MM.1S (cell line): ENCODE measurements around the gene HEXIM1.

Source experiments
- DNase-seq: peaks from one replicate; pipeline ENCODE4 v3.0.0-alpha.2; 2015
- H2AFZ ChIP-seq: fragments of 300-600 bp; sonication (generic); 2 replicates; pipeline ENCODE4 v1.6.0; 2016; ENCODE audit warnings: antibody characterized with exemption, low read length
- H3F3A ChIP-seq: fragments of 300-600 bp; sonication (generic); 2 replicates; pipeline ENCODE4 v1.6.1; 2016; ENCODE audit warnings: mild to moderate bottlenecking, antibody characterized with exemption, low read length, moderate library complexity, mixed read lengths; ENCODE audit not compliant: insufficient read depth
- H3K27ac ChIP-seq: fragments of 300-600 bp; sonication (generic); 2 replicates; pipeline ENCODE4 v1.5.1; 2016; ENCODE audit warnings: mild to moderate bottlenecking, low read length
- H3K27me3 ChIP-seq: fragments of 300-600 bp; sonication (generic); replicated peaks from 2 replicates; pipeline ENCODE4 v1.6.0; 2016; ENCODE audit warnings: low read length; ENCODE audit not compliant: insufficient read depth
- H3K36me3 ChIP-seq: fragments of 300-600 bp; sonication (generic); replicated peaks from 2 replicates; pipeline ENCODE4 v1.6.1; 2016; ENCODE audit warnings: mild to moderate bottlenecking, low read length, mixed read lengths; ENCODE audit not compliant: insufficient read depth
- H3K4me1 ChIP-seq: fragments of 300-600 bp; sonication (generic); 2 replicates; pipeline ENCODE4 v1.6.1; 2016; ENCODE audit warnings: low read length, mixed read lengths
- H3K4me2 ChIP-seq: fragments of 300-600 bp; sonication (generic); 2 replicates; pipeline ENCODE4 v1.6.0; 2016; ENCODE audit warnings: low read depth, low read length
- H3K4me3 ChIP-seq: fragments of 300-600 bp; sonication (generic); 2 replicates; pipeline ENCODE4 v1.5.1; 2016; ENCODE audit warnings: low read length, mixed read lengths
- H3K79me2 ChIP-seq: fragments of 300-600 bp; sonication (generic); 2 replicates; pipeline ENCODE4 v1.6.1; 2016; ENCODE audit warnings: mixed run types, low read length, mixed read lengths
- H3K9ac ChIP-seq: fragments of 300-600 bp; sonication (generic); 2 replicates; pipeline ENCODE4 v1.6.1; 2016; ENCODE audit warnings: low read length, mixed read lengths
- H3K9me2 ChIP-seq: fragments of 300-600 bp; sonication (generic); replicated peaks from 2 replicates; pipeline ENCODE4 v1.6.1; 2016; ENCODE audit warnings: mild to moderate bottlenecking, low read length, mixed read lengths; ENCODE audit not compliant: insufficient read depth
- H3K9me3 ChIP-seq: fragments of 300-600 bp; sonication (generic); replicated peaks from 2 replicates; pipeline ENCODE4 v1.6.1; 2016; ENCODE audit warnings: mild to moderate bottlenecking, low read length, mixed read lengths; ENCODE audit not compliant: insufficient read depth
- H4K20me1 ChIP-seq: fragments of 300-600 bp; sonication (generic); 2 replicates; pipeline ENCODE4 v1.6.1; 2016; ENCODE audit warnings: mild to moderate bottlenecking, low read length, moderate library complexity, mixed read lengths; ENCODE audit not compliant: insufficient read depth
- EZH2 ChIP-seq: fragments of 300-600 bp; sonication (generic); optimal IDR thresholded peaks from 2 replicates; pipeline ENCODE3; 2017; ENCODE audit warnings: low read depth, mild to moderate bottlenecking, antibody characterized with exemption, low read length, mixed read lengths
- EZH2phosphoT487 ChIP-seq: fragments of 300-600 bp; sonication (generic); IDR thresholded peaks from 2 replicates; pipeline ENCODE4 v1.6.1; 2018; ENCODE audit warnings: antibody characterized with exemption, low read length
- TF ChIP-seq, protein P1 (sequence below): fragments of 300-600 bp; sonication (generic); IDR thresholded peaks from 2 replicates; pipeline ENCODE4 v1.5.1; 2016; ENCODE audit warnings: antibody characterized with exemption, low read length, mixed read lengths

HEXIM1 gene

GRCh38 chr17:45139533-45139920, 8.7 kb upstream of the HEXIM1 start:
- H3K27ac ChIP-seq, result no peak overlapping the region
- H3K27me3 ChIP-seq, result no peaks in the 10 kb centered on the region
- peaks cover 12% of the 10 kb centered on the region; the same call in 1 of the 2 replicates for H3K79me2 ChIP-seq
- H3K9me3 ChIP-seq, result no peaks in the 10 kb centered on the region
- no peak overlapping the region for H2AFZ ChIP-seq
- H3K36me3 ChIP-seq, result no peaks in the 10 kb centered on the region
- peaks cover 5% of the 10 kb centered on the region for H3K4me1 ChIP-seq
- H4K20me1 ChIP-seq, result no peaks in the 10 kb centered on the region
- DNase-seq, result no peak
- H3F3A ChIP-seq, result no peaks in the 10 kb centered on the region
- H3K4me2 ChIP-seq, result no peak overlapping the region
- H3K9me2 ChIP-seq, result no peaks in the 10 kb centered on the region
- no peak overlapping the region for H3K4me3 ChIP-seq
- no peak overlapping the region for H3K9ac ChIP-seq
- TF ChIP-seq, protein P1, sequence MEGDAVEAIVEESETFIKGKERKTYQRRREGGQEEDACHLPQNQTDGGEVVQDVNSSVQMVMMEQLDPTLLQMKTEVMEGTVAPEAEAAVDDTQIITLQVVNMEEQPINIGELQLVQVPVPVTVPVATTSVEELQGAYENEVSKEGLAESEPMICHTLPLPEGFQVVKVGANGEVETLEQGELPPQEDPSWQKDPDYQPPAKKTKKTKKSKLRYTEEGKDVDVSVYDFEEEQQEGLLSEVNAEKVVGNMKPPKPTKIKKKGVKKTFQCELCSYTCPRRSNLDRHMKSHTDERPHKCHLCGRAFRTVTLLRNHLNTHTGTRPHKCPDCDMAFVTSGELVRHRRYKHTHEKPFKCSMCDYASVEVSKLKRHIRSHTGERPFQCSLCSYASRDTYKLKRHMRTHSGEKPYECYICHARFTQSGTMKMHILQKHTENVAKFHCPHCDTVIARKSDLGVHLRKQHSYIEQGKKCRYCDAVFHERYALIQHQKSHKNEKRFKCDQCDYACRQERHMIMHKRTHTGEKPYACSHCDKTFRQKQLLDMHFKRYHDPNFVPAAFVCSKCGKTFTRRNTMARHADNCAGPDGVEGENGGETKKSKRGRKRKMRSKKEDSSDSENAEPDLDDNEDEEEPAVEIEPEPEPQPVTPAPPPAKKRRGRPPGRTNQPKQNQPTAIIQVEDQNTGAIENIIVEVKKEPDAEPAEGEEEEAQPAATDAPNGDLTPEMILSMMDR, result no peak
- TF ChIP-seq EZH2, result no peak
- no peak for TF ChIP-seq EZH2phosphoT487

DNA sequence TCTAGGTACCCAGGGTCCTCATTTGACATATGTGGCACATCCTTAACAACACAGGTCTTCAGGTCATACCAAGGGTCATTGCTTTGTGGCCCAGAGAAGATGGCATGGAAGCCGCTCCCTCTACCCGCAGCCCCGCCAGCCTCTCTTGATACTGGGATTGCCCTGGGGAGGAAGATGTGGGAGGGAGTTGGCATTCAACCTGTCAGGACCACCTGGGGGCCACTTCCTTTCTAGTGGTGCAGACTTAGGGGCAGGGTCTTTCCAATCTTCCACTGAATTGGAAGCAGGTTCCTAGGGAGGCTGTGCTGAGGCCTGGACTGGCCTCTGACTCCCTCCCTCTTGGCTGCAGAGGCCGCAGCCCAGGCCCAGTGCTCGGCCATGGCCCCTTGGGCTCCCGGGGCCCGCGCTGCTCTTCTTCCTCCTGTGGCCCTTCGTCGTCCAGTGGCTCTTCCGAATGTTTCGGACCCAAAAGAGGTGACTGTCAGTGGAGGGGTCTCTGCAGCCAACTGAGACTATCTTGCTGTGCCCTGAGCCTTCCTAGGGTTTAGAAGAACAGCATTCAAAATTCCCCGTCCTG, 5.1 kb upstream of the HEXIM1 start:
- TF ChIP-seq, protein P1, result no peak
- TF ChIP-seq EZH2phosphoT487 (no peak), EZH2 (no peak)
- Histone ChIP-seq H4K20me1 (no peaks in the 10 kb centered on the region), H2AFZ (no peak overlapping the region), H3K9me3 (no peaks in the 10 kb centered on the region), H3K36me3 (no peaks in the 10 kb centered on the region), H3K27ac (no peak overlapping the region), H3K27me3 (no peaks in the 10 kb centered on the region), H3K79me2 (no peaks in the 10 kb centered on the region), H3K4me2 (no peak overlapping the region), H3K9me2 (no peaks in the 10 kb centered on the region), H3K4me1 (no peaks in the 10 kb centered on the region), H3K4me3 (no peak overlapping the region), H3F3A (peaks cover 2% of the 10 kb centered on the region; the same call in 1 of the 2 replicates), H3K9ac (no peak overlapping the region)
- no peak for DNase-seq

GRCh38 chr17:45143767-45144198, 4.5 kb upstream of the HEXIM1 start:
- Histone ChIP-seq H2AFZ (no peak overlapping the region), H3K27me3 (no peaks in the 10 kb centered on the region), H4K20me1 (no peaks in the 10 kb centered on the region), H3K4me1 (no peaks in the 10 kb centered on the region), H3F3A (peaks cover 7% of the 10 kb centered on the region; the same call in 1 of the 2 replicates), H3K9ac (no peak overlapping the region), H3K27ac (no peak overlapping the region), H3K9me3 (no peaks in the 10 kb centered on the region), H3K9me2 (no peaks in the 10 kb centered on the region), H3K36me3 (no peaks in the 10 kb centered on the region), H3K79me2 (peaks cover 2% of the 10 kb centered on the region; the same call in 1 of the 2 replicates), H3K4me2 (no peak overlapping the region), H3K4me3 (no peak overlapping the region)
- DNase-seq, result no peak
- TF ChIP-seq, protein P1, result no peak
- TF ChIP-seq EZH2phosphoT487 (no peak), EZH2 (no peak)
